ENCODE results near the gene NLGN2. TPM values are rescaled to one million over a fixed set of nuclear protein-coding genes. Genes with fewer than 3 reads are reported as not detected.

NLGN2 gene
- total RNA-seq, 1 donor from 2014 or later: 3.1 TPM

DNA sequence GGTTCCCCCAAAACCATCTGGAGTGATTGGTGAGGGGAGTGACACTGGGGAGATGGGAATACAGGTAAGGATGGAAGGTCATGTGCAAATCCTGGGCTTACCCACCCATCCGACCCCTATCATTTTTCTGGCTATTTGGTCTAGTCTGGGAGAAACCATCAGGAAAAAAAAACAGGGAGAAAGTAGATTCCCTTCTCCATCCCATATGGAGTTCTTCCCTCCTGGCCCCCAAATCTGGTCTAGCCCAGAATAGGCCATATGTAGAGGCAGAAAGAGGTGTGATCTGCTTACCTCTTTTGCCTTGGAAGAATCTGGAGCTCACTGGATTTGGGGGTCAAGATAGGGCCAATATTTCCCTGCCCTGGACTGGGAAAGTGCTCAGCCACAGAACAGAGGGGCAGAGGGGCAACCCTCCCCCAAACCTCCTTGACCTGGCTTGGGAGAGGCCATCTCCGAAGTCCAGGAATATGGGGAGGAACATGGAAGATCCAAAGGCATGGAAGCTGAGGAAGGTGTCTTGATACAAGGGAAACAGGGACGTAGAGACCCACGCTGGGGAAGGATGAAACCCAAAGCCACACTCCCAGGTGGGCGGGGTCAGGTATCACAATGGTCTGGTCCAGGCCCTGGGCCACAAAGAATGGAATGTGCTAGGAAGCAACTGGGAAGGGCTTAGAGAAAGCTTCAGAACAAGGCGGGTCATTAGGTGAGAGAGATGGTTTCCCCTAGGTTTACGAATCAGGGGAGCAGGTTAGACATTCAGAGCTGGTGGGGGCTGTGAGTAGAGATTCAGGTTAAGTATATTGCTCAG, 53.4 kb downstream of the NLGN2 start:
- Histone ChIP-seq H3K4me3 (ENCODE audit: low read length in 3 of 3) (no peak overlapping the region), H3K27me3 (ENCODE audit: control insufficient read depth in 3 of 3, insufficient read depth in 3 of 3, low read length in 3 of 3) (no peaks in the 10 kb centered on the region), H3K36me3 (ENCODE audit: control insufficient read depth in 3 of 3, insufficient read depth in 3 of 3, low read length in 3 of 3) (peaks cover 28 to 31% (median 28%) of the 10 kb centered on the region in 3 donors), H3K27ac (ENCODE audit: low read depth, low read length) (no peak overlapping the region), H3K4me1 (ENCODE audit: control insufficient read depth in 3 of 3, insufficient read depth in 3 of 3, low read length in 3 of 3) (peaks cover 5 to 11% (median 5%) of the 10 kb centered on the region in 3 donors), H3K9ac (ENCODE audit: low read depth in 1 of 3, low read length in 3 of 3) (no peak overlapping the region), H3K9me3 (ENCODE audit: control insufficient read depth in 3 of 3, low read length in 3 of 3) (no peaks in the 10 kb centered on the region)

DNA sequence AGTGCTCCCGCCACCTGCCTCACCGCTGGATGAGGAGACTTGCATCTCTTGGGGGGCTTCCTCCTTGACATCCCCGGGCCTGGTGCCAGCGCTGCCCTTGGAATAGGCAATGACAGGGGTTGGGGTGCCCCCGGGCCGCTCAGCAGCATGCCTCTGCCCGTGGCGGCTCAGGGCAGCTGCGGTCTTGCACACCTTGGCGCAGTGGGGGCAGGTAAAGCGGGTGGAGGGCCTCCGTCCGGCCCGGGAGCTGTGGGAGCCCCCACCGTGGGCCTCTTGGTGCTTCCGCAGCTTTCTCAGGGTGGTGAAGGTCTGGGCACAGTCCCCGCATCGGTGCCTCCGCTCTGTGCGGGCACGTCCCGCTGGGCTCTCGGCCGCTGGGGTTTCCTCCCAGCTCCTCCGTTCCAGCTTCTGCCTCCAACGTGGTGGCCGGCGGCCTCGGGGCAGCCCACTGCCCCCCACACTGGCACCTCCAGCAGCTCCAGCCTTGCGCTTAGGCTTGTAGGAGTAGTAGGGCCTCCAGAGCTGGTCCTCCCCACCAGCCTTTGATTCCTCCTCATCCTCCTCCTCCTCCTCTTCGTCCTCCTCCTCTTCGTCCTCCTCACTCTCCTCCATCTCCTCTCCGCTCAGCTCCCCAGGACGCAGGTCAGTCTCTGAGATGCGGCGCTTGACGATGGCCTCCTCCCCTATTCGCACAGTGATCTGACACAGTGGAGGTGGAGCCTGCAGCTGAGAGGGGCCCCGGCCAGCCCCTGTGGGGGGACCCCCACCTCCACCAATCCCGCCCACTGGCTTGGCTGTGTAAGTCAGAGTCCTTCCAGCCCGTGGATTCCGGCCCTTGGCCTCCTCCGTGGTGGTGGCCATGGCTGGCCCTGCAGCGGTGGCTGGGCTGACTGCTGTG, 55.1 kb downstream of the NLGN2 start:
- Histone ChIP-seq H3K27ac (ENCODE audit: low read depth, low read length) (no peak overlapping the region), H3K4me1 (ENCODE audit: control insufficient read depth in 3 of 3, insufficient read depth in 3 of 3, low read length in 3 of 3) (peaks cover 17 to 21% (median 21%) of the 10 kb centered on the region in 3 donors), H3K36me3 (ENCODE audit: control insufficient read depth in 3 of 3, insufficient read depth in 3 of 3, low read length in 3 of 3) (peaks cover 23 to 28% (median 26%) of the 10 kb centered on the region in 3 donors), H3K9ac (ENCODE audit: low read depth in 1 of 3, low read length in 3 of 3) (no peak overlapping the region), H3K9me3 (ENCODE audit: control insufficient read depth in 3 of 3, low read length in 3 of 3) (no peaks in the 10 kb centered on the region), H3K4me3 (ENCODE audit: low read length in 3 of 3) (no peak overlapping the region), H3K27me3 (ENCODE audit: control insufficient read depth in 3 of 3, insufficient read depth in 3 of 3, low read length in 3 of 3) (no peaks in the 10 kb centered on the region)

DNA sequence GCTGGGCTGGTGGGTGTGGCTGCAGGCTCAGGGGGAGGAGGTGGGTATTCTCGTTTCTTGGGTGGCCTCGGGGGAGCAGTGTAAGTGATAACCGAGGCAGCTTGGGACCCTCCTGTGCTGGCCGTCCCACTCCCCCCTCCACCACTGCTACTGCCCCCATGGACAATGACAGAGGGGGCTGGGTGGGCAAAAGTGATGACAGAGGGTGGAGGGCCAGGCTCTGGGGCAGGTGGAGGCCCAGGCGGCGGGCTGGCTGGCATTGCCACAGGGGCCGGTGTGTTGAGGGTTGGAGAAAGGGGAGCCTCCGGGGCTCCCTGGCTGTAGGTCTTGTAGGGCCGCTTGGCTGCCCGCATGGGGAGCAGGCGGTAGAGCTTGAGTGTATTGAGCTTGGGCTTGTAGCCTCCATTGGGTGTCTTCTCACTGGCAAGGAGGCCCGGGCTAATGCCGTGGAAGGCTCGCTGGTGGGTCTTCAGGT, 55.8 kb downstream of the NLGN2 start:
- peaks cover 23 to 29% (median 25%) of the 10 kb centered on the region in 3 donors for H3K36me3 ChIP-seq (ENCODE audit: control insufficient read depth in 3 of 3, insufficient read depth in 3 of 3, low read length in 3 of 3)

DNA sequence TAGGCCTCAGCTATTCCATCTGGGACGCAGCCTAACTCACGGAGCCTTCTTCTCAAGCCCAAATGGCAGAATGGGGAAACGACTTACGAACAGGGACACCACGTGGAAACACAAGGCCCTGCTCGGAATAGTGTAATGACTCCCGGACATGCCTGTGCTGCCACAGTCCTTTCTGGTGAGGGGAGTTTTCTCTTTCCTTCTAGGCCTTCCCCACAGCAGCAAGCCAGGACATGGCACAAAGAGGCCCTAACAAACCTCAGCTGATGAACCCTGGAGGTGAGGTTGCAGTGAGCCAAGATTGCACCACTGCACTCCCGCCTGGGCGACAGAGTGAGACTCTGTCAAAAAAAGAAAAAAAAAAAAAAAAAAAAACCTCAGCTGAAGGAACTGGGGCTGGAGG, 56.4 kb downstream of the NLGN2 start:
- no peaks in the 10 kb centered on the region for H3K27me3 ChIP-seq (ENCODE audit: control insufficient read depth in 3 of 3, insufficient read depth in 3 of 3, low read length in 3 of 3)
- H3K4me1 ChIP-seq (ENCODE audit: control insufficient read depth in 3 of 3, insufficient read depth in 3 of 3, low read length in 3 of 3): peaks cover 18 to 24% (median 21%) of the 10 kb centered on the region in 3 donors
- H3K9me3 ChIP-seq (ENCODE audit: control insufficient read depth in 3 of 3, low read length in 3 of 3): no peaks in the 10 kb centered on the region
- no peak overlapping the region for H3K27ac ChIP-seq (ENCODE audit: low read depth, low read length)
- H3K36me3 ChIP-seq (ENCODE audit: control insufficient read depth in 3 of 3, insufficient read depth in 3 of 3, low read length in 3 of 3): peaks cover 23 to 31% (median 25%) of the 10 kb centered on the region in 3 donors
- no peak overlapping the region for H3K9ac ChIP-seq (ENCODE audit: low read depth in 1 of 3, low read length in 3 of 3)
- no peak overlapping the region for H3K4me3 ChIP-seq (ENCODE audit: low read length in 3 of 3)

More for the DNA sequence above, 55.8 kb downstream of the NLGN2 start:
- Histone ChIP-seq H3K9ac (ENCODE audit: low read depth in 1 of 3, low read length in 3 of 3) (no peak overlapping the region), H3K4me1 (ENCODE audit: control insufficient read depth in 3 of 3, insufficient read depth in 3 of 3, low read length in 3 of 3) (peaks cover 18 to 24% (median 21%) of the 10 kb centered on the region in 3 donors), H3K4me3 (ENCODE audit: low read length in 3 of 3) (no peak overlapping the region), H3K9me3 (ENCODE audit: control insufficient read depth in 3 of 3, low read length in 3 of 3) (no peaks in the 10 kb centered on the region), H3K27ac (ENCODE audit: low read depth, low read length) (no peak overlapping the region), H3K27me3 (ENCODE audit: control insufficient read depth in 3 of 3, insufficient read depth in 3 of 3, low read length in 3 of 3) (no peaks in the 10 kb centered on the region)

DNA sequence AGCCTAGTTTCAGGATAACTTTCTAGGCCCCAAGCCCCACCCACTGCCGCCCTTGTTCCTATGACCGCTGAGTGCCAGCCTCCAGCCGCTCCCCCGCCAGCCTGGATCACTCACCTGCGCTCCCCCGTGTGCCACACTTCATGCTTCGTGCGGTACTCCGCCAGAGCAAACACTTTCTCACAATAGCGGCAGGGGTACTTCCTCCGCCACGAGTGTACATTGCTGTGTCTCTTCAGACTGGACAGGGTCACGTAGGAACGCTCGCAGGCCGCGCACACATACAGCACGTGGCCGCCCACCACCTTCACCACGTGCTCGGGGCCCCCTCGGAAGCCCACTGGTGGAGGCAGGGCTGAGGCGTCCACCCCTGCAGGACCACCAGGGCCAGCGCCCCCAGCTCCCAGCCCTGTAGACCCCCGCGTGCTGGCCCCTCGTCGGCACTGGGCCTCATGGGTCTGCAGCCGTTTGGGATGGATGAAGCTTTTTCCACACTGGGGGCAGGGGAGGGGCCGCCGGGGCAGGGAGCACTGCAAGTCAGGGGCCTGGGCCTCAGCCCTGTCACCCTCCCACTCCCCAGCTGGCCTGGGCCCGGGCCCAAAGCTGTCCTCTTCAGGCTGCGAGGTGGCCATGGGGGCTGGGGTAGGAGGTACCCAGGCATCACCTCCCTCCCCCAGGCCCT, 58.1 kb downstream of the NLGN2 start:
- no peak overlapping the region for H3K4me3 ChIP-seq (ENCODE audit: low read length in 3 of 3)
- peaks cover 23 to 31% (median 25%) of the 10 kb centered on the region in 3 donors for H3K36me3 ChIP-seq (ENCODE audit: control insufficient read depth in 3 of 3, insufficient read depth in 3 of 3, low read length in 3 of 3)
- H3K4me1 ChIP-seq (ENCODE audit: control insufficient read depth in 3 of 3, insufficient read depth in 3 of 3, low read length in 3 of 3): peaks cover 21 to 25% (median 24%) of the 10 kb centered on the region in 3 donors
- H3K27me3 ChIP-seq (ENCODE audit: control insufficient read depth in 3 of 3, insufficient read depth in 3 of 3, low read length in 3 of 3): no peaks in the 10 kb centered on the region
- peak overlapping the region; percentile 77 for H3K27ac ChIP-seq (ENCODE audit: low read depth, low read length)
- no peaks in the 10 kb centered on the region for H3K9me3 ChIP-seq (ENCODE audit: control insufficient read depth in 3 of 3, low read length in 3 of 3)
- peak overlapping the region in 1 of 3 donors; percentile 69 for H3K9ac ChIP-seq (ENCODE audit: low read depth in 1 of 3, low read length in 3 of 3)

DNA sequence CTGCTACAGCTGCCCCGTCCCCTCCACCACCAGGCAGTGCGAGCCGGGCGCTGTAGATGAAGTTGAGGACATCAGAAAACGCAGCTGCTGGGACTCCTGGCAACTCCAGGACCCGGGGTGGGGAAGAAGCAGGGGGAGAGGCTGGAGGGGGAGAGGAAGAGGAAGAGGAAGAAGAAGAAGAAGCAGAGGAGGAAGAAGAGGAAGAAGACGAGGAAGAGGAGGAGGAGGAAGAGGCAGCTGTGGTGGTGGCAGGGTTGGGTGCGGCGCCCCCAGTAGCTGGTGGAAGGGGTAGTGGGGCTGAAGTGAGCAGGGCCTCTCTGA, 58.6 kb downstream of the NLGN2 start:
- Histone ChIP-seq H3K4me3 (ENCODE audit: low read length in 3 of 3) (no peak overlapping the region), H3K4me1 (ENCODE audit: control insufficient read depth in 3 of 3, insufficient read depth in 3 of 3, low read length in 3 of 3) (peaks cover 22 to 26% (median 25%) of the 10 kb centered on the region in 3 donors), H3K9me3 (ENCODE audit: control insufficient read depth in 3 of 3, low read length in 3 of 3) (no peaks in the 10 kb centered on the region), H3K27me3 (ENCODE audit: control insufficient read depth in 3 of 3, insufficient read depth in 3 of 3, low read length in 3 of 3) (no peaks in the 10 kb centered on the region), H3K27ac (ENCODE audit: low read depth, low read length) (peak overlapping the region; percentile 77), H3K9ac (ENCODE audit: low read depth in 1 of 3, low read length in 3 of 3) (peak overlapping the region; percentile 43 to 69 (median 45)), H3K36me3 (ENCODE audit: control insufficient read depth in 3 of 3, insufficient read depth in 3 of 3, low read length in 3 of 3) (peaks cover 23 to 31% (median 25%) of the 10 kb centered on the region in 3 donors)

DNA sequence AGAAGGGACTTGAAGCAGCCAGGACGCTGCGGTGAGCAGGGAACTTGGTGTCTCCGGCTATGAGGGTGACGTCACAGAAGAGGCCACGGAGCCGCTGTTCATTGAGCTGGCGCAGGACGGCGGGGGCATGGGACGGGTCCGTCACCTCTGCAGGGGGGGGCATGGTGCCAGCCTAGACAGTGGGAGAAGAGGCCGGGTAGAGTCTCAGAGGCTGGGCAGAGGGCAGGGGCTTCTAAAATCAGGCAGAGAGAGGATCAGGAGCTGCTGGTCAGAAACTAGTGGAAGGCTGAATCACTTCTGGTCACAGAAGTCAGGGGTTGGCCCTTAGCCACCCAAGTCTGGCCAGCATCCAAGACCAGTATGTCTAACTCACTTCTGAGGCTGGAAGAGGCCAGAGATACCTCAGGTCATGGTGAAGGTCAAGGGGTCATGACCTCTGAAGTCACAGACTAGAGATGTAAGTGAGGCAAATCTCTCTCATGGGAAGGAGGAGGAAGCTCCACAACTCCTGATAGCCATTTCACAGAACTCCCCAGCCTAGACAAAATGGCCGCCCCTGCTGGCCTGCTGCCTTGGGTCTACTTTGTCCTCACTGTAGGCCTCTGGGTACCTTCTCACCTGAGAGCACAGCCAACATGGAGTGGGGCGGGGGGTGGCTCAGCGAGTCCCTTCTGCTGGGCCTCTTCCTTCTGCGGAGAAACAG, 59.1 kb downstream of the NLGN2 start:
- Histone ChIP-seq H3K9ac (ENCODE audit: low read depth in 1 of 3, low read length in 3 of 3) (peak overlapping the region; percentile 43 to 69 (median 45)), H3K27ac (ENCODE audit: low read depth, low read length) (peak overlapping the region; percentile 77), H3K4me3 (ENCODE audit: low read length in 3 of 3) (no peak overlapping the region), H3K4me1 (ENCODE audit: control insufficient read depth in 3 of 3, insufficient read depth in 3 of 3, low read length in 3 of 3) (peaks cover 22 to 29% (median 27%) of the 10 kb centered on the region in 3 donors), H3K36me3 (ENCODE audit: control insufficient read depth in 3 of 3, insufficient read depth in 3 of 3, low read length in 3 of 3) (peaks cover 23 to 31% (median 25%) of the 10 kb centered on the region in 3 donors), H3K9me3 (ENCODE audit: control insufficient read depth in 3 of 3, low read length in 3 of 3) (no peaks in the 10 kb centered on the region), H3K27me3 (ENCODE audit: control insufficient read depth in 3 of 3, insufficient read depth in 3 of 3, low read length in 3 of 3) (no peaks in the 10 kb centered on the region)

DNA sequence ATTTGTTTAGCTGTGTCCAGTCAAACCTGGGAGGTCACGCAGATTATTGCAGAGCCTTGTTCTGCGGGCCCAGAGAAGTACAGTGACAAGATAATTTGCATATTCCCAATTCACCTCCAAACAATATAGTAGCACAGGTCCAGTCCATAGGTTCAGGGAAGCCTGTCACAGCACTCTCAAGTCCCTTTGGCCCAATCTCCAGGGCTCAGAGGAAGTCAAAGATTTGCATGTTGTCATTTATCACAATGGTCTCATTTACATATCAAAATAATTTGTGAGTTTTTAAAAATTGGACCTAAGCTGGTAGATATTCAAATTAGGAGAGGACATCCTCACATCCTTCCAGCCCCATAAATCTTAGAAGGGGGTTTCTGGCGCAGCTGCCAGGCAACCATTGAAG, 59.9 kb downstream of the NLGN2 start:
- Histone ChIP-seq H3K4me1 (ENCODE audit: control insufficient read depth in 3 of 3, insufficient read depth in 3 of 3, low read length in 3 of 3) (peaks cover 22 to 32% (median 30%) of the 10 kb centered on the region in 3 donors), H3K27ac (ENCODE audit: low read depth, low read length) (peak overlapping the region; percentile 77), H3K9ac (ENCODE audit: low read depth in 1 of 3, low read length in 3 of 3) (no peak overlapping the region), H3K36me3 (ENCODE audit: control insufficient read depth in 3 of 3, insufficient read depth in 3 of 3, low read length in 3 of 3) (peaks cover 20 to 28% (median 23%) of the 10 kb centered on the region in 3 donors), H3K9me3 (ENCODE audit: control insufficient read depth in 3 of 3, low read length in 3 of 3) (no peaks in the 10 kb centered on the region), H3K4me3 (ENCODE audit: low read length in 3 of 3) (no peak overlapping the region), H3K27me3 (ENCODE audit: control insufficient read depth in 3 of 3, insufficient read depth in 3 of 3, low read length in 3 of 3) (no peaks in the 10 kb centered on the region)

DNA sequence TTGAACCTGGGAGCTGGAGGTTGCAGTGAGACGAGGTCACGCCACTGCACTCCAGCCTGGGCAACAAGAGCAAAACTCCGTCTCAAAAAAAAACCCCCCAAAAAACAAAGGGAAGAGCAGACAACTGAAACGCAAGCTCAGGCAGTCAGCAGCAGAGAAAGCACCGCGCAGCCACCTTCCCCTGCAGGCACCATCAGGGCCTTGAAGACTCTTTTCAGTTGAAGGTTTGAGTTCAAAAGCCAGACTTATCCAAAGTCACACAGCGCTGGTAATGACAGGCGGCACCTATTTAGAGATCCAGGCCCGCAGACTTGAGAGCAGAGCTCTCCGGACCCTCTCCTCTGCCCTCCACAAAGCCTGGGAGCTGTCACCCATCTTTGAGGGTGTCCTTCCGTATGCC, 60.6 kb downstream of the NLGN2 start:
- Histone ChIP-seq H3K9ac (ENCODE audit: low read depth in 1 of 3, low read length in 3 of 3) (no peak overlapping the region), H3K36me3 (ENCODE audit: control insufficient read depth in 3 of 3, insufficient read depth in 3 of 3, low read length in 3 of 3) (peaks cover 13 to 21% (median 16%) of the 10 kb centered on the region in 3 donors), H3K4me1 (ENCODE audit: control insufficient read depth in 3 of 3, insufficient read depth in 3 of 3, low read length in 3 of 3) (peaks cover 22 to 34% (median 30%) of the 10 kb centered on the region in 3 donors), H3K27me3 (ENCODE audit: control insufficient read depth in 3 of 3, insufficient read depth in 3 of 3, low read length in 3 of 3) (no peaks in the 10 kb centered on the region), H3K4me3 (ENCODE audit: low read length in 3 of 3) (no peak overlapping the region), H3K9me3 (ENCODE audit: control insufficient read depth in 3 of 3, low read length in 3 of 3) (no peaks in the 10 kb centered on the region), H3K27ac (ENCODE audit: low read depth, low read length) (no peak overlapping the region)

Measured in skeletal muscle tissue (tissue), 4 donors.